HL-60 (cell line): ENCODE measurements around the gene ACVR1C.

Source experiments
- DNase-seq, 2 experiments: peaks; one replicate each; pipeline ENCODE4 v3.0.0-alpha.2; 2010 to 2020; ENCODE audit warnings: low read depth in 1 of 2, low spot score in 1 of 2
- H3K27ac ChIP-seq: fragments of 250-450 bp; sonication (Bioruptor Pico); replicated peaks from 2 replicates; pipeline ENCODE4 v1.5.1; 2020; ENCODE audit warnings: mild to moderate bottlenecking, moderate library complexity
- H3K27me3 ChIP-seq: fragments of 250-450 bp; sonication (Bioruptor Pico); 2 replicates; pipeline ENCODE4 v1.5.1; 2021; ENCODE audit warnings: mild to moderate bottlenecking, moderate library complexity; ENCODE audit not compliant: insufficient read depth, poor library complexity, severe bottlenecking
- H3K4me3 ChIP-seq: replicated peaks from 2 replicates; pipeline ENCODE4 v1.5.1; 2011; ENCODE audit warnings: mild to moderate bottlenecking, control low read depth, low read length; ENCODE audit not compliant: insufficient read depth
- GABPA ChIP-seq: IDR thresholded peaks from 2 replicates; pipeline ENCODE4 v1.6.1; 2012; ENCODE audit warnings: low read depth
- POLR2AphosphoS5 ChIP-seq: IDR thresholded peaks from 2 replicates; pipeline ENCODE4 v1.6.1; 2012; ENCODE audit warnings: low read depth
- REST ChIP-seq: IDR thresholded peaks from 2 replicates; pipeline ENCODE4 v1.6.1; 2012; ENCODE audit warnings: low read depth; ENCODE audit not compliant: insufficient replicate concordance
- SPI1 ChIP-seq: IDR thresholded peaks from 2 replicates; pipeline ENCODE4 v1.6.1; 2012; ENCODE audit warnings: low read depth, mild to moderate bottlenecking, borderline replicate concordance
- TF ChIP-seq, protein P1 (sequence below): IDR thresholded peaks from one replicate; pipeline ENCODE4 v1.5.1; 2011; ENCODE audit warnings: low read length, control low read depth, inconsistent platforms; ENCODE audit not compliant: insufficient read depth

The ACVR1C gene

DNA sequence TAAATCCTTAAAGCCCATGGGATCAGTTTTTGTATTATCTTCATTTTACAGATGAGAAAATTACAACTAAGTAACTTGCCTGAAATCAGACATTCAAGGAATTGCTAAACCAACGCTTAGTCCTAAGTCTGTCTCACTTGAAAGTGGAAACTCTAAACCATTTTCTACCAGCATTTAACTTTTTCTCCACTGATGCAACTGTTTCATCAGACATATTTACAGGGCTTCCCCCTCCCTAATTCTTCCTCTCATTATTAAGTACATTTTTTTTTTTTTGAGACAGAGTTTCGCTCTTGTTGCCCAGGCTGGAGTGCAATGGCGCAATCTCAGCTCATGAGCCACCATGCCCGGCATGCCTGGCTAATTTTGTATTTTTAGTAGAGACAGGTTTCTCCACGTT lies 88.6 kb downstream of the ACVR1C start:
- Histone ChIP-seq H3K27me3 (no peaks in the 10 kb centered on the region), H3K27ac (no peak overlapping the region), H3K4me3 (no peak overlapping the region)
- DNase-seq = no peak
- TF ChIP-seq POLR2AphosphoS5 = no peak
- no peak for TF ChIP-seq SPI1
- no peak for TF ChIP-seq GABPA
- TF ChIP-seq REST = no peak
- TF ChIP-seq, protein P1, sequence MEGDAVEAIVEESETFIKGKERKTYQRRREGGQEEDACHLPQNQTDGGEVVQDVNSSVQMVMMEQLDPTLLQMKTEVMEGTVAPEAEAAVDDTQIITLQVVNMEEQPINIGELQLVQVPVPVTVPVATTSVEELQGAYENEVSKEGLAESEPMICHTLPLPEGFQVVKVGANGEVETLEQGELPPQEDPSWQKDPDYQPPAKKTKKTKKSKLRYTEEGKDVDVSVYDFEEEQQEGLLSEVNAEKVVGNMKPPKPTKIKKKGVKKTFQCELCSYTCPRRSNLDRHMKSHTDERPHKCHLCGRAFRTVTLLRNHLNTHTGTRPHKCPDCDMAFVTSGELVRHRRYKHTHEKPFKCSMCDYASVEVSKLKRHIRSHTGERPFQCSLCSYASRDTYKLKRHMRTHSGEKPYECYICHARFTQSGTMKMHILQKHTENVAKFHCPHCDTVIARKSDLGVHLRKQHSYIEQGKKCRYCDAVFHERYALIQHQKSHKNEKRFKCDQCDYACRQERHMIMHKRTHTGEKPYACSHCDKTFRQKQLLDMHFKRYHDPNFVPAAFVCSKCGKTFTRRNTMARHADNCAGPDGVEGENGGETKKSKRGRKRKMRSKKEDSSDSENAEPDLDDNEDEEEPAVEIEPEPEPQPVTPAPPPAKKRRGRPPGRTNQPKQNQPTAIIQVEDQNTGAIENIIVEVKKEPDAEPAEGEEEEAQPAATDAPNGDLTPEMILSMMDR = no peak

GRCh38 chr2:157538064-157538463 lies 90.6 kb downstream of the ACVR1C start:
- no peak overlapping the region for H3K27ac ChIP-seq
- no peaks in the 10 kb centered on the region for H3K27me3 ChIP-seq
- no peak for DNase-seq
- TF ChIP-seq POLR2AphosphoS5 = no peak
- no peak for TF ChIP-seq REST
- no peak for TF ChIP-seq SPI1
- TF ChIP-seq, protein P1 = no peak
- no peak for TF ChIP-seq GABPA
- no peak overlapping the region for H3K4me3 ChIP-seq

DNA sequence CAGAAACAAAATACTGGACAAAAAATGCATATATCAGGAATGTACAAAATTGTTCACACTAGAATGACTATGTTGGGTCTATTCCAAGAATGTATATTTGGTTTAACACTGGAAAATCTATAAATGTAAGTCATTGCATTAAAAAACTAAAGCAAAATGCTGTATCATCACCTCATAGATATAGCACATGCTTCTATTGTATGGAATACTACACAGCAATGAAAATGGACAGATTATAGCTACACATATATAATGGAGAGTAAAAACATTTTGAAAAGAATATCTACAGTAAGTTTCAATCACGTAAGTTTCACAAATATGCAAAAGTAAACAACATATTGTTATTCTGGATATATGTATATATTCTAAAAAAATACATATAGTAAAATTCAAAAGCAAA lies 91.8 kb downstream of the ACVR1C start:
- Histone ChIP-seq H3K4me3 (no peak overlapping the region), H3K27ac (no peak overlapping the region), H3K27me3 (no peaks in the 10 kb centered on the region)
- no peak for TF ChIP-seq POLR2AphosphoS5
- no peak for DNase-seq

DNA sequence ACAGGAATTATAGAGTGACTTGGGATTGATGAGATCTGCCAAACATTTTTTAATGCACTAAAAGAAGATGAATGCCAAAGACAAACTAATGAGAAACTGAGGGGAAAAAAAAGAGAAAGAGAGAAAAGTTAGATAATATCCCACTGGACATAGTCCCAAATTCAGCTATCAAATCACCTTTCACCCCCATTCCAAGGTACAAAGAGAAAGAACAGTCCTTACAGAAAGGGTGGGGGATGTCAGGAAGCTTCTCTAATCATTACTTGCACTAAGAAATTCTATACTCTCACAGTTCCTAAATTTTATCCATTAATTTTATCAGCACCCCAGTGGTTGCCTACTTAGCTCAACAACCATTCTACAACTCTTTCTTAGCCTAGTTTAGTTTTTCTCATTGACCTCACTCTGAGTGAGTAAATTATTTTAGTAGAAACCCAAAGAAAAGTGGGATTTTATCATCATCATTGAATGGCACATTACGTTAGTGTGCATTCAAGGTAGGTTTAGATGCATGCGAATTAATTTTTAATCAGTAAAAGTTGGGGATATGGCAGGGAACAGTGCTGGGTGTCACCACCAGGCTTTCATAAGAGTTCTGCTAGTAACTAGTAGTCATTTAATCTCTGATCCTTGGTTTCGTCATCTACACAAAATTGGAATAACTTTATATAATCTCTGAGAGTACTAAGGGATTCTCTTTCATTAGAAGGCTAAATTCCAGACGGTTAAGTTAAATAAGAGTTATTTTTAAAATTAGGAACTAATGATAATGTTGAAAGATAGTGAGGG lies 99.5 kb downstream of the ACVR1C start:
- DNase-seq = no peak
- Histone ChIP-seq H3K27ac (no peak overlapping the region), H3K27me3 (no peaks in the 10 kb centered on the region), H3K4me3 (no peak overlapping the region)
- TF ChIP-seq SPI1 = no peak
- TF ChIP-seq, protein P1 = no peak
- no peak for TF ChIP-seq POLR2AphosphoS5
- no peak for TF ChIP-seq REST
- TF ChIP-seq GABPA = no peak
